SK-N-SH (cell line): Measurements from ENCODE around the gene HAUS5.

Experiments used
- CHD2 ChIP-seq: fragments of 150-350 bp; IDR thresholded peaks from 2 replicates; pipeline ENCODE4 v1.6.1; 2018; ENCODE audit warnings: low read length; ENCODE audit not compliant: partially characterized antibody
- CTCF ChIP-seq: fragments of 200-600 bp; sonication (generic); IDR thresholded peaks from 2 replicates; pipeline ENCODE4 v1.6.1; 2017; ENCODE audit warnings: antibody characterized with exemption, mild to moderate bottlenecking, moderate library complexity
- EP300 ChIP-seq, 2 experiments: IDR thresholded peaks; 2 replicates each; pipeline versions ENCODE4 v1.4.0 to v1.6.1; 2012; ENCODE audit warnings: borderline replicate concordance in 1 of 2, low read depth in 1 of 2, low read length in 1 of 2
- FOXM1 ChIP-seq: IDR thresholded peaks from 2 replicates; pipeline ENCODE4 v1.4.0; 2012; ENCODE audit warnings: low read depth, mild to moderate bottlenecking
- RXRA ChIP-seq: IDR thresholded peaks from 2 replicates; pipeline ENCODE4 v1.4.0; 2012; ENCODE audit warnings: low read depth, mild to moderate bottlenecking, borderline replicate concordance
- TAF1 ChIP-seq: IDR thresholded peaks from 2 replicates; pipeline ENCODE4 v1.6.1; 2012; ENCODE audit warnings: low read depth, mild to moderate bottlenecking, low read length, moderate library complexity, borderline replicate concordance
- TCF12 ChIP-seq: IDR thresholded peaks from 2 replicates; pipeline ENCODE4 v1.4.0; 2012
- TEAD4 ChIP-seq: IDR thresholded peaks from 2 replicates; pipeline ENCODE4 v1.4.0; 2012; ENCODE audit warnings: mild to moderate bottlenecking, borderline replicate concordance; ENCODE audit not compliant: insufficient read depth

DNA sequence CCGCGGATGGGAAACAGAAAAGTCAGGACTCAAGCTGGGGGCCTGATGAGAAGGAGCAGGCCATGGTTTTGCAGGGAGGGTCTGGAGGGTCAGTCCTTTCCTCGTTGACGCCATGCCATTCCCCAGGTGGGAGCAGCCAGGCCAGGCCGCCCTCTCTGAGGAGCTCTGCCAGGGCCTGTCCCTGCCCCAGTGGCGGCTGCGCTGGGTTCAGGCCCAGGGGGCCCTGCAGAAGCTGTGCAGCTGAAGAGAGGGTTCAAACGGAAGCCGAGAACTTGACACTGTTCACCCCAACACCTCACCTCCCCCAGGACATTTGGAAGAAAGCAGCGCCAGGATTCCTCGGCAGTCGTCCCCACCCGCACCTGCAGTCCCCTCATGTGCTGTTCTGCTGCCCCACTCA lies 10.2 kb downstream of the HAUS5 start:
- TF ChIP-seq EP300 (IDR thresholded peaks at IDR 0.05; ENCODE audit: borderline replicate concordance in 1 of 2, low read depth in 1 of 2, low read length in 1 of 2) = no peak
- TF ChIP-seq CHD2 = no peak
- TF ChIP-seq FOXM1 = no peak
- TF ChIP-seq TCF12 = no peak
- TF ChIP-seq CTCF = no peak
- TF ChIP-seq RXRA = no peak
- TF ChIP-seq TAF1 = no peak
- no peak for TF ChIP-seq TEAD4
